K562 (cell line): ENCODE data around the gene HMCN2. TPM values are rescaled to one million over a fixed set of nuclear protein-coding genes. Genes with fewer than 3 reads are reported as not detected.

Source experiments
- ATAC-seq: fragments of 200-7000 bp; cut with Tn5 transposase; 3 replicates; pipeline ENCODE4 v1.9.1; 2020; ENCODE audit warnings: moderate library complexity
- BruUV-seq: library from RNA; stranded (reverse); fragments of 400-500 nt; replicated peaks from 2 replicates; lab custom pipeline; 2021; lab: Mats Ljungman, UMichigan
- CTCF ChIA-PET: fragments of 300-600 bp; formaldehyde crosslinking; extraction: SDS; loops from one replicate; lab custom pipeline; 2021; ENCODE audit warnings: low intra/inter-chr PET ratio; lab: Yijun Ruan, JAX
- POLR2A ChIA-PET: fragments of 300-600, 350-650 bp; sonication (Branson Sonifier 250); formaldehyde crosslinking; extraction: SDS; loops from one replicate; lab custom pipeline; 2021; ENCODE audit warnings: antibody characterized with exemption, inconsistent platforms; lab: Yijun Ruan, JAX
- DNase-seq, 4 experiments: peaks; one replicate each; pipeline versions ENCODE4 v3.0.0 to v3.0.0-alpha.2; 2011 to 2018; ENCODE audit warnings: low spot score in 3 of 4, mixed read lengths in 3 of 4; ENCODE audit errors: extremely low read depth in 1 of 4
- FAIRE-seq: peaks from 2 replicates; lab custom pipeline; 2011; peaks lifted over from hg19 to GRCh38; lab: Jason Lieb, UNC
- H2AFZ ChIP-seq: 2 replicates; pipeline ENCODE4 v1.6.0; 2011; ENCODE audit warnings: low read depth, low read length, control low read depth, inconsistent platforms
- H3K27ac ChIP-seq: fragments of 200-600 bp; 3 replicates; pipeline ENCODE4 v1.8.0; 2011; ENCODE audit warnings: low read depth, mild to moderate bottlenecking, control low read depth, inconsistent platforms, low read length, moderate library complexity, mixed read lengths; ENCODE audit errors: extremely low read depth
- H3K27me3 ChIP-seq, 2 experiments: fragments of 300-600 bp in 1 of 2; 2 replicates in 1 of 2; 3 replicates in 1 of 2; pipeline versions ENCODE4 v1.6.0 to v1.8.0; 2011; ENCODE audit warnings: inconsistent platforms in 2 of 2, low read length in 2 of 2, mild to moderate bottlenecking in 1 of 2, mixed read lengths in 1 of 2, moderate library complexity in 1 of 2; ENCODE audit not compliant: control insufficient read depth in 2 of 2, insufficient read depth in 2 of 2
- H3K36me3 ChIP-seq: fragments of 300-600 bp; 3 replicates; pipeline ENCODE4 v1.8.0; 2011; ENCODE audit warnings: mild to moderate bottlenecking, low read length, inconsistent platforms; ENCODE audit not compliant: control insufficient read depth, insufficient read depth
- H3K4me1 ChIP-seq, 2 experiments: fragments of 200-600 bp in 1 of 2; replicated peaks in 1 of 2; 2 replicates in 1 of 2; 3 replicates in 1 of 2; pipeline versions ENCODE4 v1.5.1 to v1.8.0; 2011; ENCODE audit warnings: inconsistent platforms in 2 of 2, low read length in 2 of 2, mild to moderate bottlenecking in 1 of 2, mixed read lengths in 1 of 2, moderate library complexity in 1 of 2; ENCODE audit not compliant: control insufficient read depth in 2 of 2, insufficient read depth in 2 of 2
- H3K4me2 ChIP-seq: 2 replicates; pipeline ENCODE4 v1.6.1; 2011; ENCODE audit warnings: low read length, control low read depth, inconsistent platforms, mixed read lengths; ENCODE audit not compliant: insufficient read depth
- H3K4me3 ChIP-seq: fragments of 200-600 bp; sonication (generic), shearing (Covaris generic); 2 replicates; pipeline ENCODE4 v1.5.1; 2016; ENCODE audit warnings: control low read depth, inconsistent platforms
- H3K79me2 ChIP-seq: fragments of 200-600 bp; 3 replicates; pipeline ENCODE4 v1.8.0; 2011; ENCODE audit warnings: low read length, inconsistent platforms; ENCODE audit not compliant: control insufficient read depth, insufficient read depth
- H3K9ac ChIP-seq, 2 experiments: 2 replicates each; pipeline versions ENCODE4 v1.6.0 to v1.6.1; 2011; ENCODE audit warnings: low read depth in 2 of 2, low read length in 2 of 2, control low read depth in 1 of 2, inconsistent platforms in 1 of 2, mild to moderate bottlenecking in 1 of 2, mixed read lengths in 1 of 2; ENCODE audit not compliant: insufficient read depth in 1 of 2
- H3K9me1 ChIP-seq: one replicate; pipeline ENCODE4 v1.6.0; 2011; ENCODE audit warnings: inconsistent platforms, mild to moderate bottlenecking, low read length, moderate library complexity; ENCODE audit not compliant: control insufficient read depth, insufficient read depth
- H3K9me3 ChIP-seq: replicated peaks from 2 replicates; pipeline ENCODE4 v1.5.1; 2011; ENCODE audit warnings: low read depth, low read length, inconsistent platforms; ENCODE audit not compliant: control insufficient read depth, insufficient read depth
- H4K20me1 ChIP-seq: replicated peaks from 2 replicates; pipeline ENCODE4 v1.6.1; 2011; ENCODE audit warnings: low read length, inconsistent platforms, mixed read lengths; ENCODE audit not compliant: control insufficient read depth, insufficient read depth
- BCOR ChIP-seq: fragments of 450-650 bp; IDR thresholded peaks from 2 replicates; pipeline ENCODE4 v1.6.1; 2016
- RBM25 ChIP-seq: fragments of 200-400 bp; formaldehyde crosslinking; IDR thresholded peaks from 2 replicates; pipeline ENCODE4 v1.6.1; 2018; ENCODE audit warnings: low read length, low read depth, moderate library complexity; ENCODE audit not compliant: severe bottlenecking
- WGBS: fragments of 100-300 bp; shearing (Covaris generic); methylation state at CpG from one replicate; pipeline ENCODE4 v1.1.6; 2016; ENCODE audit warnings: low coverage, mixed read lengths; ENCODE audit not compliant: insufficient coverage; ENCODE audit errors: missing lambda C conversion rate; 5-methylcytosine and 5-hydroxymethylcytosine counted together
- in situ Hi-C: fragments of 300-500 bp; cut with MboI; formaldehyde crosslinking; loops from 4 replicates; pipeline ENCODE4 v1.15.0; 2018; ENCODE audit warnings: inconsistent platforms, mixed read lengths
- intact Hi-C: fragments of 100-400 bp; cut with micrococcal nuclease; formaldehyde crosslinking; loops from 2 replicates; pipeline ENCODE4 v1.14.2; 2022
- polyA plus RNA-seq, 8 experiments: library from polyadenylated mRNA; depleted of rRNA in 4 of 8; stranded (reverse) in 5 of 8; unstranded in 3 of 8; fragments of >200 nt; fragmentation: Nextera tagmentation in 2 of 8; fragmentation: Illumina TruSeq in 1 of 8; extraction: Ambion mirVana in 2 of 8; extraction: Trizol in 1 of 8; gene quantifications; 2 replicates each; pipeline versions ENCODE4 v1.2.1 to v1.2.3, GENCODE V29; 2011 to 2014; ENCODE audit warnings: inconsistent platforms in 1 of 8, missing spikeins in 1 of 8
- total RNA-seq, 7 experiments: library from RNA; depleted of rRNA in 6 of 7; stranded (reverse); fragments of >200 nt in 6 of 7; fragmentation: Illumina TruSeq in 2 of 7; extraction: Trizol in 2 of 7; gene quantifications; 2 replicates each; pipeline versions ENCODE4 v1.2.1 to v1.2.3, GENCODE V29; 2011 to 2021; ENCODE audit warnings: low replicate concordance in 1 of 7
- TF ChIP-seq, protein P1 (sequence below): sonication (generic); IDR thresholded peaks from 2 replicates; pipeline ENCODE4 v1.6.1; 2016
- TF ChIP-seq, protein P2 (sequence below), 3 experiments: IDR thresholded peaks in 2 of 3; conservative IDR thresholded peaks in 1 of 3; 2 replicates each; pipeline ENCODE4 v1.5.1; 2011 to 2012; ENCODE audit warnings: low read length in 3 of 3, mild to moderate bottlenecking in 3 of 3, control low read depth in 2 of 3, improper control_type of control experiment in 1 of 3, inconsistent platforms in 1 of 3, low read depth in 1 of 3, mixed read lengths in 1 of 3, moderate library complexity in 1 of 3; ENCODE audit not compliant: insufficient read depth in 2 of 3

The HMCN2 gene
- total and polyA plus RNA-seq, 9 of the 15 experiments (the other 6 are each of a cell fraction or from before 2014, with no cell fraction given) = 0.01 TPM; not detected in 8

DNA sequence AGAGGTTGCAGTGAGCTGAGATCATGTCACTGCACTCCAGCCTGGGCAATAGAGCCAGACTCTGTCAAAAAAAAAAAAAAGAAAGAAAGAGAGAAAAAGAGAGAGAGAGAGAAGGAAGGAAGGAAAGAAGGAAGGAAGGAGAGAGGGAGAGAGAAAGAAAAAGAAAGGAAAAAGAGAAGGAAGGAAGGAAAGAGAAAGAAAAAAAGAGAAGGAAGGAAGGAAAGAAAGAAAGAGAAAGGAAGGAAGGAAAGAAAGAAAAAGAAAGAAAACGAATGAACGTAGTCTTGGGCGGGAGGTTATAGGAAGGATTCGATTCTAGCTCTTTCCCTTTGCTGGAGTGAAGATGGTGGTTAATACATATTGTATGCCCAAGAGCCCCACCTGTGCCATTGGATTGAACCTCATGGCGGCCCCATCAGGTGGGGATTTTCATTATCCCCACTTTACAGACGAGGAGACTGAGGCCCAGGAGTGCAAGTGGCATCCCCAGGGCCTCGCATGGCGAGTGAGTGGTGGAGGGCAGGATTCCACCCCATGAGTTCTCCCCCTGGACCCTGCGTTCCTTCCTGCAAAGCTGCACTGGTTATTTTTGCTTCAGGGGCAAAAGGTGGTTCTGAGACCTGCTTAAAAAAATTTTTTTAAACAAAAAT lies 98.3 kb downstream of the HMCN2 start (continued):
- peak; percentile 80 for TF ChIP-seq RBM25

DNA sequence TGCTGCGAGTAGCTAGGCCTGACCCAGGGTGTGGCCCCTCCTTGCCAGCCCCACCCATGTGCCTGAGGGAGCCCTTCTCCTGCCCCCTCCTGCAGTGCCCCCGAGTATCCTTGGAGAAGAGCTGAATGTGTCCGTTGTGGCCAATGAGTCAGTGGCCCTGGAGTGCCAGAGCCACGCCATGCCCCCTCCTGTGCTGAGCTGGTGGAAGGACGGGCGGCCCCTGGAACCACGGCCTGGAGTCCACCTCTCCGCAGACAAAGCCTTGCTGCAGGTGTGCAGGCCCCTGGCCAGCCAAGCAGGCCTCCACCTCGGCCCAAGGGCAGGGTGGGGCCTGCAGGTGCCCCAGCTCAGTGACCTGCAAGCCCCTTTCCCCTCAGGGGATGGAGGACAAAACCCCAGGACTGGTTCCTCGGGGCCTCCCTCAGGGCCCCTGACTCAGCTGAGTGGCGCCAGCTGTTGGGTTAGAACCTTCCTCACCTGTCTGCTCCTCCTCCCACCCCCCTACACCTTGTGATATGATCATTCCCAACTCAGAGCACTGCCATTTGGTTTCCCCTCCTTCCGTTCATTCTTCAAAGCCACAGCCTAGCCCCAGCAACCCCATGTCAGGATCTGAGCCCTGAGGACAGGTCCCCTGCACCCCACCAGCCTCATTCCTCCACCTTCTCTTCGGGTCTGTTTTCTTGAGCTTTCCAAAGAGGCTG lies 99.2 kb downstream of the HMCN2 start:
- Histone ChIP-seq H3K9me3 (no peaks in the 10 kb centered on the region; the same call in 1 of the 2 replicates), H3K4me1 (peaks cover 0 to 14% of the 10 kb centered on the region in 2 experiments; a peak in 3 of 5 replicates), H3K36me3 (no peaks in the 10 kb centered on the region), H3K4me3 (no peak overlapping the region), H3K4me2 (no peak overlapping the region), H3K9ac (peak overlapping the region in 1 of 2 experiments; percentile 56; a peak in 1 of 4 replicates), H3K9me1 (no peaks in the 10 kb centered on the region), H3K27ac (no peak overlapping the region), H3K79me2 (no peaks in the 10 kb centered on the region), H3K27me3 (peaks cover 3 to 11% of the 10 kb centered on the region in 2 experiments; a peak in 3 of 5 replicates), H2AFZ (no peak overlapping the region), H4K20me1 (no peaks in the 10 kb centered on the region; the same call in 1 of the 2 replicates)
- TF ChIP-seq, protein P1, sequence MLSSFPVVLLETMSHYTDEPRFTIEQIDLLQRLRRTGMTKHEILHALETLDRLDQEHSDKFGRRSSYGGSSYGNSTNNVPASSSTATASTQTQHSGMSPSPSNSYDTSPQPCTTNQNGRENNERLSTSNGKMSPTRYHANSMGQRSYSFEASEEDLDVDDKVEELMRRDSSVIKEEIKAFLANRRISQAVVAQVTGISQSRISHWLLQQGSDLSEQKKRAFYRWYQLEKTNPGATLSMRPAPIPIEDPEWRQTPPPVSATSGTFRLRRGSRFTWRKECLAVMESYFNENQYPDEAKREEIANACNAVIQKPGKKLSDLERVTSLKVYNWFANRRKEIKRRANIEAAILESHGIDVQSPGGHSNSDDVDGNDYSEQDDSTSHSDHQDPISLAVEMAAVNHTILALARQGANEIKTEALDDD = no peak
- TF ChIP-seq, protein P2, sequence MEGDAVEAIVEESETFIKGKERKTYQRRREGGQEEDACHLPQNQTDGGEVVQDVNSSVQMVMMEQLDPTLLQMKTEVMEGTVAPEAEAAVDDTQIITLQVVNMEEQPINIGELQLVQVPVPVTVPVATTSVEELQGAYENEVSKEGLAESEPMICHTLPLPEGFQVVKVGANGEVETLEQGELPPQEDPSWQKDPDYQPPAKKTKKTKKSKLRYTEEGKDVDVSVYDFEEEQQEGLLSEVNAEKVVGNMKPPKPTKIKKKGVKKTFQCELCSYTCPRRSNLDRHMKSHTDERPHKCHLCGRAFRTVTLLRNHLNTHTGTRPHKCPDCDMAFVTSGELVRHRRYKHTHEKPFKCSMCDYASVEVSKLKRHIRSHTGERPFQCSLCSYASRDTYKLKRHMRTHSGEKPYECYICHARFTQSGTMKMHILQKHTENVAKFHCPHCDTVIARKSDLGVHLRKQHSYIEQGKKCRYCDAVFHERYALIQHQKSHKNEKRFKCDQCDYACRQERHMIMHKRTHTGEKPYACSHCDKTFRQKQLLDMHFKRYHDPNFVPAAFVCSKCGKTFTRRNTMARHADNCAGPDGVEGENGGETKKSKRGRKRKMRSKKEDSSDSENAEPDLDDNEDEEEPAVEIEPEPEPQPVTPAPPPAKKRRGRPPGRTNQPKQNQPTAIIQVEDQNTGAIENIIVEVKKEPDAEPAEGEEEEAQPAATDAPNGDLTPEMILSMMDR (IDR thresholded peaks at IDR 0.05 in 2 of 3, conservative IDR thresholded peaks at IDR 0.05 in 1 of 3; ENCODE audit: insufficient read depth in 2 of 3, low read depth in 1 of 3, low read length in 3 of 3) = no peak
- TF ChIP-seq RBM25 (peak; percentile 16), BCOR (peak; percentile 41; the same call in 1 of the 2 replicates)
- ChIA-PET CTCF (no interaction called here), POLR2A (interaction anchor here (0.5 to 0.6 kb wide), 4 partner anchors 13 to 543 kb away, joined by 3 to 4 read pairs (median 3); no protein-coding TSS in a partner anchor)
- no TSS peak for BruUV-seq
- in situ Hi-C loops (no loop called here), intact Hi-C loops (no loop called here)
- ATAC-seq (no peak), FAIRE-seq (no peak), DNase-seq (no peak)
- 6% methylated on average over 12 of the region's 13 CpGs for WGBS
